ENCODE data around the gene PARP3. TPM values are rescaled to one million over a fixed set of nuclear protein-coding genes. Genes with fewer than 3 reads are reported as not detected.
A peak's percentile ranks its signal among the peaks of the same experiment; 100 is the strongest.

Gene PARP3
- total RNA-seq, 1 experiment from 2014 or later = 31.4 TPM

DNA sequence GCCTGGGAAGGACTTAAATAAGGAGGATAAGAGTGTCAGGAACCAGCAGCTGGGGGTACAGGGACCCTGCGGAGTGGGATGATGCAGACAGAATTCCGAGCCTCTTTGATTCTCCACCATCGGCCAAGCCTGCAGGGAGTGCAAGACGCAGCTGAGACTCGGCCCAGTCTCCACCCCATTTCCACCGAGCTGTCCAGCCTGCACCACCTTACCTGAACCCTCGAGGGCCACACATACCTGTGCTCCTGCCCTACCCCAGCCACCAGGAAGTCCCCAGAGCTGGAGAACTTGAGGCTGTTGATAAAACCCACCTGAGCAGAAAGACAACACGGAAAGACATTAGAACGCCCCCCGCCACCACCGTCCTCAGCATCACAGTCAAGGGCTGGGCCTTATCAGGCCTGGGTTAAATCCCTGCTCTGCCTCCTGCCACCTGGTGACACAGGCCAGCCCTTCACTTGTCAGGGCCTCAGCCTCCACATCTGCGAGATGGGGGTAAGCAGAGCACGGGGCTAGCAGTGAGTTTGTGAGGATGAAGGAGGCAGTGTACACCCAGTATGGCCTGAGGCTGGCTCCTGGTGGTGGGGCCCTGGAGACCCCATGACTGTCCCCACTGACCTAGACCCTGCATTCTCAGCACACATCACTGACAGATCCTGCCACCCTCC, 8.6 kb upstream of the PARP3 start:
- DNase-seq (ENCODE audit: low read depth) = no peak

DNA sequence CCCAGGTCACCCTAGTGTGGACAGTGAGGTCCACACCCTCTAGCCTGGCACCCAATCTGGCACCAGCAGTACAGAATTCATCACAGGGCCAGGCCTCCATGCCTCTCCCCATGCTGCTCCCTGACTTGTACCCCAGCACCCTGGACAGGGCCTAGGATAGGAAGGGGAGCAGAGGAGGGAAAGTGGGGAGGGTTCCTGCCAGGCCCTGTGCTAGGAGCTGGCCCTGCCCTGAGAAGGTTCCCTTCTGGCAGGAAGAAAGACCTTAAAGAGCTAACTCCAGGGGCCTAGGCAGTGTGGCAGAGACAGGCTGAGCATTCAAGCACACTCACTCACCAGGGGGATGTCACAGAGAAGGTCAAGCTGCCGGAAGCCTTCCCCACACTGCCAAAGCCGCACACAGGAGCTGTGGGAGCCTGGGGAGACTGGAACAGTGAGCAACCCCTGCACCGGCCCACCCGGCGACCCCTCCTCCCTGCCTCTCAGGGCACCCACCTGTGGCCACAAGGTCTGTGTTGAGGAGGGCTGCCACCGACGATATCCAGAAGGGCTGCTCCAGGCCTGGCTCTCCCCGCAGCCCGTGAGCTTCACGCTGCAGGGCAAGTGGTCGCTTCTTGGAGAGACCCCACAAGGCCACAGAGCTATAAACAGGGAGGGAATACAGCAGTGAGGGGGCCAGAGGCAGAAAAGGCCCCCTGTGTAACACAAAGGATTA, 7.9 kb upstream of the PARP3 start:
- DNase-seq (ENCODE audit: low read depth) = no peak

- no peak for DNase-seq (ENCODE audit: low read depth)
Observed at GRCh38 chr3:51934991-51935885, 6.9 kb upstream of the PARP3 start.

GRCh38 chr3:51935886-51936755, 6.0 kb upstream of the PARP3 start:
- DNase-seq (ENCODE audit: low read depth) = no peak

GRCh38 chr3:51937014-51937413, 5.1 kb upstream of the PARP3 start:
- DNase-seq (ENCODE audit: low read depth) = peak; percentile 37

- no peak for DNase-seq (ENCODE audit: low read depth)
Observed at GRCh38 chr3:51937611-51938450, 4.3 kb upstream of the PARP3 start.

DNA sequence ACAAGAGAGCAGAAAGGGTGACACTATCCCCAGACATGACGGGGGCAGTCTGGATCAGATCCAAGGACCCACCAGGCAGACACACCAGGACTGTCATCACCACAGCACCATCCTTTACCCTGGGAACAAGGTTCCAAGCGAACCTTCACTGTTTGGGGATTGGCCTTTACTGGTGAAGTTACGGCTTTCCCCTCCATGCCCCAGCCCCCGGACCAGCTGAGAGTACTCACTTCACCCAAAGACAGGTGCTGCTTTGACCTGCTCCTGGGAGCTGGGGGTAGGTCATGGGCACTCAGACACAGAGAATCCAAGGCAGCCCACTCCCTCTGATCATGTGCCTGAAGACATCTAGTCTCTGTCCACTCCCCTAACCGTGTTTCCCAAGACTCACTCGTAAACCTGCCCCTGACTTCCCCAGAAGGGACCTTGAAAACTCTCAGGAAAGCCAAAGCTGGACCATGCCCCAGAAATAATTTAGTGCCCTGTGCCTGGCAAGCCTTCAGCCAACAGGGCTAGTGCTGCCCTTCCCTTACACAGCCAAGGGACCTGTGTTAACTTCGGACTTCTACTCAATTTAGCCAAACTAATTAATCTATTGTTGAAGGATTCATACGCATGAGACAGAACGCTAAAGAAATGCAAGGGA, 3.3 kb upstream of the PARP3 start:
- DNase-seq (ENCODE audit: low read depth) = no peak

DNA sequence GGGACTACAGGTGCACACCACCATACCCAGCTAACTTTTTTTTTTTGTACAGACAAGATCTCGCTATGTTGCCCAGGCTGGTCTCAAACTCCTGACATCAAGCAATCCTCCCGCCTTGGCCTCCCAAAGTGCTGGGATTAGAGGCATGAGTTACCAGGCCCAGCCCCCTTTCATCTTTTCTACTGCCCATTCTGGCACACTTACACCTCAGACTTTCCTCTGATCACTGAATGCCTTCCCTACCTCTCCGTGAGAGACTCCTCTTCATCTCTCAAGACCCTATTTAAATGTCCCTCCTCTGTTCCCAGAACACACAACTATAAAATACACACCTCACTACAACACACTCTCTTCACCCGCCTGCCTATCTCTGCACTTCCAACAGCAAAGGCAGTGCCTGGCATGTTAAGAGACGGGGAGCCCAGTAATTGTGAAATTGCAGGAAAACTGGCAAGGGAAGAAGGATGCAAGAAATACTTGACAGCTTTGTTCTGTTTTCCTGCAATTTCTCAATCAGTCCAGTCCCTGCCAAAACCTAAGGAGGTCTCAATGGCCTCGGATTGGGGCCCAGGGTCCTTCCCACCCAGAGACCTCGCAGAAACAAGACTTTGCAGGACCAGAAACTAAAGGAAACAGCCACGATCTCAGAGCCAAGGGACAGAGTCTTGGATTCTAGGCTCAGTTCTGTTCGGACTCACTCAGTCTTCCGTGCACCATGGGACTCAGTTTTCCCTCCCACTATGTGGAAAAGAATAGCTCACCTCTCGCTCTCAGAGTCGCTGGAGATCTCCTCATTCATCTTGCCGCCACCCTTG, 1.3 kb upstream of the PARP3 start:
- no peak for DNase-seq (ENCODE audit: low read depth)

DNA sequence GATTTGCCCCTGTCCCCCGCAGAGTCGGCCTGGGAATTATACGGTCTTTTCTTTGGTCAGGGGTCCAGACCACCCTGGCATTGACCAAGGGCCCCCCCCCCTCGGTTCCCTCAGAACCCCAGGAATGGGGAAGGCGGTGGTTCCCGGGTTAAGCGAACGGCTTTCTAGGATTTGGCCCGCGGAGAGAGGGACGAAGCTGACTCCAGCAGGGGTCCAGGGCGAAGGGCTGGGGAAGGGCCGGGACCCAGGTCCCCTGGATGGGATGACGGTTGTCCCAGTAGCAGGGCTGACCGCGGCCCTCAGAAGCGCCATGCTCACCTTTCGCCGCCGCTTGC, 733 bp upstream of the PARP3 start:
- DNase-seq (ENCODE audit: low read depth) = no peak

GRCh38 chr3:51942603-51943450, 664 bp downstream of the PARP3 start:
- peak; percentile 64 for DNase-seq (ENCODE audit: low read depth)

DNA sequence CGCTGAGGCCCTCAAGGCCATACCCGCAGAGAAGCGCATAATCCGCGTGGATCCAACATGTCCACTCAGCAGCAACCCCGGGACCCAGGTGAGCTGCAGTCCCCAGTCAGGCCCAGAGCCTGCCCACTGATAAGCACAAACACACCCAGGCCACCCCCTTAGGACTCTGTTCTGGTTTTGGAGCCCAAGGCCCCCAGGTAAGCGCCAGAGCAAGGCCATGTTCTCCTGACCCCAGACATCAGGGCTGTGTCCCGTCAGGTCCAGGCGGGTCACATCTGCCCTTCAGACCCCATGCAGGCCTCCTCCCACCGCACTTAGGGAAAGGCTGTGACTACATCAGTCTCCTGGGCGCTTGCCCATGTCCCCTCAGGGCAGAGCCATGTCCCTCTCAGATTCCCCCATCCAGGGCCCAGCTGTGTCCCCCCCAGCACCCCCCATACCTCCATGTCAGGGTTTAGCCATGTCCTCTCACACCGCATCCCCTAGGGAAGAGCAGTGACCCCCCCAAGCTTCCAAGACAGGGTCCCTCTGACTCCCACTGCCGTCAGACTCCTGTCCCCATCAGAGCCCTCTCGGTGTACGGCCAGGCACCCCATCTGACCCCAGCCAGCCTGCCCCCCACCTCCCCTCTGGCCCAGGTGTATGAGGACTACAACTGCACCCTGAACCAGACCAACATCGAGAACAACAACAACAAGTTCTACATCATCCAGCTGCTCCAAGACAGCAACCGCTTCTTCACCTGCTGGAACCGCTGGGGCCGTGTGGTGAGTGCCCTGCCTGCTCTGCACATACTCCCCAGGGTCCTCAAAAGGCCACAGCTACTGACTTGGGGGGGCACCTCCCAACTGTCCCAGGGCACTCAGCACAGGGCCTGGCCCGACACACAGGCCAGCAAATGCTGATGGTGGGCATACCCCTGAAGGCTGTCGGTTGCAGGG, 1.6 kb downstream of the PARP3 start:
- DNase-seq (ENCODE audit: low read depth) = no peak

- DNase-seq (ENCODE audit: low read depth) = no peak
Observed at GRCh38 chr3:51944451-51945021, 2.4 kb downstream of the PARP3 start.

DNA sequence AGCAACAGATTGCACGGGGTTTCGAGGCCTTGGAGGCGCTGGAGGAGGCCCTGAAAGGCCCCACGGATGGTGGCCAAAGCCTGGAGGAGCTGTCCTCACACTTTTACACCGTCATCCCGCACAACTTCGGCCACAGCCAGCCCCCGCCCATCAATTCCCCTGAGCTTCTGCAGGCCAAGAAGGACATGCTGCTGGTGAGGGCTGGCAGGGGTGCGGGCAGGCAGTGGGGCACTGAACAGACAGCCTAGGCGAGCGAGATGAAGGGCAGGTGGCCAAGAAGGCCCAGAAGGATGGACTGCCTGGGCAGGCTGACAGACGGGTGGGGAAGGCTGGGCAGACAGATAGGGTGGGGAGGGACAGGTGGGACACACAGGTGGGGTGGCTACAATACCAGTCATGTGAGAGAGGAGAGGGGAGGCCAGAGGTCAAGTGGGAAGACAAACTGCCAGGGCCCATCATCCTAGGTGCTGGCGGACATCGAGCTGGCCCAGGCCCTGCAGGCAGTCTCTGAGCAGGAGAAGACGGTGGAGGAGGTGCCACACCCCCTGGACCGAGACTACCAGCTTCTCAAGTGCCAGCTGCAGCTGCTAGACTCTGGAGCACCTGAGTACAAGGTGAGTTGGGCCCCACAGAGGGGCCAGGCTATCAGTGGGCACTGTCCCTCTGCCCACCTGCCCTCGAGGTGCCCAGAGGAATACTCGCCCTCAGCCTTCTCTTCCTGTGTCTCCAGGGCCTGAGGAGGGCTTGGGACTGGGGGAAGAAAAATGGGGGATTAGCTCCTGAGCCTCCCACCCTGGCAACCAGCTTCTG, 3.1 kb downstream of the PARP3 start:
- no peak for DNase-seq (ENCODE audit: low read depth)

DNA sequence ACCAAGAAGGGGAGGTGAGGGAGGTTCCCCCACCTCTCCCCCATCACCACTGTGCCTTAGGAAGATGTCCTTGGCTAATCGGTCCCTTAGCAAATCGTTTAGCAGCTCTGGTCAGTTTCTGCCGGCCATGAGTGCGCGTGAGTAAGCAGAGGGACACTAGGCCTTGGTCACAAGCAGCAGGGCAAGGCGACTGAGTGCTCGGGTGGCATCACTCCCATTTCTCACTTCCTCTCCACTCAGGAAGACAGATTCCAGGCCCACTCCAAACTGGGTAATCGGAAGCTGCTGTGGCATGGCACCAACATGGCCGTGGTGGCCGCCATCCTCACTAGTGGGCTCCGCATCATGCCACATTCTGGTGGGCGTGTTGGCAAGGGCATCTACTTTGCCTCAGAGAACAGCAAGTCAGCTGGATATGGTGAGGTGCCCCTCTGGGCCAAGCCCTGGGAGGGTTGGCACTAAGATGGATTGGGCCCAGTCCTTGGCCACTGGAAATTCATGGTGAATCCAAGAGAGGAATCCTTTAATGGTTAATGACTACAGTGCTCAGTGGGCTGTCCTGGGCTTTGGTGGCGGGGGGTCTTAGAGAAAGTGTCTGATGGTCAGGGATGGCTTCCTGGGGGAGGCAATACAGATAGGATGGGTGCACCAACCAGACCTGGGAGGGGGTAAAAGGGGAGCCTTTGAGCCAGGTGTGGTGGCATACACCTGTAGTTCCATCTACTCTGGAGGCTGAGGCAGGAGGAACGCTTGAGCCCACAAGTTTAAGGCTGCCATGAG, 4.0 kb downstream of the PARP3 start:
- DNase-seq (ENCODE audit: low read depth) = no peak

GRCh38 chr3:51946796-51947195, 4.6 kb downstream of the PARP3 start:
- no peak for DNase-seq (ENCODE audit: low read depth)
